ENCODE measurements around the gene BRWD1. TPM values are rescaled to one million over a fixed set of nuclear protein-coding genes. Genes with fewer than 3 reads are reported as not detected.
A peak's percentile ranks its signal among the peaks of the same experiment; 100 is the strongest.
"Not testable (repeated sequence)": the region's sequence is repeated elsewhere in the genome, so short reads cannot be mapped to it uniquely, and the experiment has no call there.

BRWD1 gene
- polyA plus RNA-seq, 1 donor (not counting 4 experiments of a cell fraction or from before 2014, with no cell fraction given): 15.1 TPM

GRCh38 chr21:39221997-39222486 is 91.4 kb downstream of the BRWD1 start:
- FAIRE-seq: peak; percentile 26

DNA sequence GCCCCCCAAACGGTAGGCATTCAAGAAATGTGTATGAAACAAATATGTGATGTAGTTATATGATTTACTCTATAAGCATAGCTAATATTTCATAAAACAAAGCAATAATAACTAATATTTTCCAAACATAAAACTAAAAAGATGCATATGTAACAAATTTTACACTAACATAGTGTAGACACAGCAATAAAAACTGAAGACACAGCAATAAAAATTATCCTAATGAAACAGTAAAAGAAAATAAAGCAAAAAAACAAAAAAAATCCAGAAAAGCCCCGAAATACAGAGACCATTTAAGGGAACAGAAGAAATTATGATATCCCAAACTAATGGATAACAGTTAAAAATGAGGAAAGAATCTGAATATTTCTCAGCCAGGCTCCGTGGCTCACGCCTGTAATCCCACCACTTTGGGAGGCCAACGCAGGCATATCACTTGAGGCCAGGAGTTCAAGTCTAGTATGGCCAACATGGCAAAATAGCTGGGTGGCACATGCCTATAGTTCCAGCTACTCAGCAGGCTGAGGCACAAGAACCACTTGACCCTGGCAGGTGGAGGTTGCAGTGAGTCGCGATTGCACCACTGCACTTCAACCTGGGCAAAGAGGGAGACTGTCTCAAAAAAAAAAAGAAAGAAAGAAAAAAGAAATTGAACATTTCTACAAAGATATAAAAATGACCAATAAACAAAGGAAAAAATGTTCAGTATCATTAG is 92.0 kb downstream of the BRWD1 start:
- Histone ChIP-seq H3K4me2 (ENCODE audit: control insufficient read depth, extremely low read depth, insufficient read depth, low read depth, low read length) (no peak overlapping the region), H3K9ac (ENCODE audit: control insufficient read depth, extremely low read depth, insufficient read depth, low read length) (no peak overlapping the region), H3K27ac (ENCODE audit: control insufficient read depth, insufficient read depth, low read length) (no peak overlapping the region), H4K20me1 (ENCODE audit: control insufficient read depth, extremely low read depth, insufficient read depth, low read length) (no peaks in the 10 kb centered on the region), H3K36me3 (ENCODE audit: control insufficient read depth in 2 of 2, extremely low read depth in 1 of 2, insufficient read depth in 2 of 2, low read length in 2 of 2) (peaks cover 4 to 7% of the 10 kb centered on the region in 2 experiments), H2AFZ (ENCODE audit: control insufficient read depth, low read length) (no peak overlapping the region), H3K9me1 (ENCODE audit: control insufficient read depth, extremely low read depth, insufficient read depth, low read length) (no peaks in the 10 kb centered on the region), H3K27me3 (ENCODE audit: control insufficient read depth, extremely low read depth, insufficient read depth, low read length) (no peaks in the 10 kb centered on the region), H3K4me3 (ENCODE audit: control insufficient read depth in 2 of 3, extremely low read depth in 1 of 3, insufficient read depth in 2 of 3, low read depth in 1 of 3, low read length in 3 of 3) (no peak overlapping the region), H3K4me1 (ENCODE audit: control insufficient read depth, extremely low read depth, insufficient read depth, low read length) (no peaks in the 10 kb centered on the region), H3K9me3 (ENCODE audit: control insufficient read depth, low read depth, low read length) (no peaks in the 10 kb centered on the region), H3K79me2 (ENCODE audit: control insufficient read depth, insufficient read depth, low read length) (no peaks in the 10 kb centered on the region)
- no peak for FAIRE-seq
- dilution Hi-C loops (cut with MboI; ENCODE audit: extremely low pct_ligation_motif_present, low sequenced_read_pairs): no loop called here
- TF ChIP-seq CTCF (optimal IDR thresholded peaks at IDR 0.05 in 1 of 3, IDR thresholded peaks at IDR 0.05 in 1 of 3, conservative IDR thresholded peaks at IDR 0.05 in 1 of 3; ENCODE audit: extremely low read depth in 1 of 3, insufficient read depth in 2 of 3, low read length in 3 of 3) (no peak), EZH2 (IDR thresholded peaks at IDR 0.05; ENCODE audit: low read length) (no peak)
- no peak for DNase-seq (ENCODE audit: low read depth, low spot score)

More at GRCh38 chr21:39221997-39222486, 91.4 kb downstream of the BRWD1 start:
- no peaks in the 10 kb centered on the region for H3K9me3 ChIP-seq (ENCODE audit: control insufficient read depth, low read depth, low read length)
- no peaks in the 10 kb centered on the region for H4K20me1 ChIP-seq (ENCODE audit: control insufficient read depth, extremely low read depth, insufficient read depth, low read length)
- no peaks in the 10 kb centered on the region for H3K4me1 ChIP-seq (ENCODE audit: control insufficient read depth, extremely low read depth, insufficient read depth, low read length)
- no peak overlapping the region for H3K4me2 ChIP-seq (ENCODE audit: control insufficient read depth, extremely low read depth, insufficient read depth, low read depth, low read length)
- no peak overlapping the region for H2AFZ ChIP-seq (ENCODE audit: control insufficient read depth, low read length)
- H3K9me1 ChIP-seq (ENCODE audit: control insufficient read depth, extremely low read depth, insufficient read depth, low read length): no peaks in the 10 kb centered on the region
- no peak for DNase-seq (ENCODE audit: low read depth, low spot score)
- dilution Hi-C loops (cut with MboI; ENCODE audit: extremely low pct_ligation_motif_present, low sequenced_read_pairs): no loop called here
- no peaks in the 10 kb centered on the region for H3K27me3 ChIP-seq (ENCODE audit: control insufficient read depth, extremely low read depth, insufficient read depth, low read length)
- no peaks in the 10 kb centered on the region for H3K79me2 ChIP-seq (ENCODE audit: control insufficient read depth, insufficient read depth, low read length)
- TF ChIP-seq CTCF (optimal IDR thresholded peaks at IDR 0.05 in 1 of 3, IDR thresholded peaks at IDR 0.05 in 1 of 3, conservative IDR thresholded peaks at IDR 0.05 in 1 of 3; ENCODE audit: extremely low read depth in 1 of 3, insufficient read depth in 2 of 3, low read length in 3 of 3): no peak
- TF ChIP-seq EZH2 (IDR thresholded peaks at IDR 0.05; ENCODE audit: low read length): no peak
- H3K36me3 ChIP-seq (ENCODE audit: control insufficient read depth in 2 of 2, extremely low read depth in 1 of 2, insufficient read depth in 2 of 2, low read length in 2 of 2): peaks cover 4 to 7% of the 10 kb centered on the region in 2 experiments
- no peak overlapping the region for H3K9ac ChIP-seq (ENCODE audit: control insufficient read depth, extremely low read depth, insufficient read depth, low read length)
- no peak overlapping the region for H3K4me3 ChIP-seq (ENCODE audit: control insufficient read depth in 2 of 3, extremely low read depth in 1 of 3, insufficient read depth in 2 of 3, low read depth in 1 of 3, low read length in 3 of 3)
- no peak overlapping the region for H3K27ac ChIP-seq (ENCODE audit: control insufficient read depth, insufficient read depth, low read length)

DNA sequence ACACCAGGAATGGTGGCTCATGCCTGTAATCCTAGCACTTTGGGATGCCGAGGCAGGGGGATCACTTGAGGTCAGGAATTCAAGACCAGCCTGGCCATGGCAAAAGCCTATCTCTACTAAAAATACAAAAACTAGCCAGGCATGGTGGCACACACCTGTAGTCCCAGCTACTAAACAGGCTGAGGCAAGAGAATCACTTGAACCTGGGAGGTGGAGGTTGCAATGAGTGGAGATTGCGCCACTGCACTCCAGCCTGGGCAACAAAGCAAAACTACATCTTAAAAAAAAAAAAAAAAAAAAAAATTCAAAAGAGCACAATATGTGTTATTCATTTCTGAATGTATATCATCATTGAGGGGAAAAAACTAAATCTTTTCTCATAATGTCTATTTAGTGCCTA is 92.6 kb downstream of the BRWD1 start:
- H3K4me1 ChIP-seq (ENCODE audit: control insufficient read depth, extremely low read depth, insufficient read depth, low read length); DNase-seq (ENCODE audit: low read depth, low spot score); H3K36me3 ChIP-seq (ENCODE audit: control insufficient read depth in 2 of 2, extremely low read depth in 1 of 2, insufficient read depth in 2 of 2, low read length in 2 of 2); H3K9me3 ChIP-seq (ENCODE audit: control insufficient read depth, low read depth, low read length); H3K4me2 ChIP-seq (ENCODE audit: control insufficient read depth, extremely low read depth, insufficient read depth, low read depth, low read length); dilution Hi-C loops (cut with MboI; ENCODE audit: extremely low pct_ligation_motif_present, low sequenced_read_pairs); H3K27ac ChIP-seq (ENCODE audit: control insufficient read depth, insufficient read depth, low read length); H3K4me3 ChIP-seq (ENCODE audit: control insufficient read depth in 2 of 3, extremely low read depth in 1 of 3, insufficient read depth in 2 of 3, low read depth in 1 of 3, low read length in 3 of 3); H4K20me1 ChIP-seq (ENCODE audit: control insufficient read depth, extremely low read depth, insufficient read depth, low read length); H3K27me3 ChIP-seq (ENCODE audit: control insufficient read depth, extremely low read depth, insufficient read depth, low read length); H2AFZ ChIP-seq (ENCODE audit: control insufficient read depth, low read length); H3K79me2 ChIP-seq (ENCODE audit: control insufficient read depth, insufficient read depth, low read length); FAIRE-seq; H3K9me1 ChIP-seq (ENCODE audit: control insufficient read depth, extremely low read depth, insufficient read depth, low read length); H3K9ac ChIP-seq (ENCODE audit: control insufficient read depth, extremely low read depth, insufficient read depth, low read length): not testable (repeated sequence)

Measured in keratinocyte (primary cell).